Umbilical cord (tissue), 2 donors: Measurements from ENCODE around the gene OR4P4. TPM values are rescaled to one million over a fixed set of nuclear protein-coding genes. Genes with fewer than 3 reads are reported as not detected.

Source experiments
- DNase-seq: peaks from one replicate; pipeline ENCODE4 v3.0.0-alpha.2; 2015; ENCODE audit warnings: low spot score
- total RNA-seq: library from RNA; depleted of rRNA; stranded (reverse); fragments of >200 nt; gene quantifications from one replicate; pipeline ENCODE4 v1.2.3, GENCODE V29; 2014; ENCODE audit warnings: low replicate concordance; ENCODE audit not compliant: insufficient read depth

The OR4P4 gene
- 3.6 TPM for total RNA-seq

GRCh38 chr11:55634813-55635212 is at the start of gene OR4P4:
OR4P4 (plus strand) TSS chr11:55635113.
- DNase-seq = no peak

- no peak for DNase-seq
Observed at GRCh38 chr11:55607545-55607944, 27.4 kb upstream of the OR4P4 start, which contains the start of gene OR4C11. OR4C11 (minus strand) TSS chr11:55607645; CDS start chr11:55604373, 3,272 bp downstream.

DNA sequence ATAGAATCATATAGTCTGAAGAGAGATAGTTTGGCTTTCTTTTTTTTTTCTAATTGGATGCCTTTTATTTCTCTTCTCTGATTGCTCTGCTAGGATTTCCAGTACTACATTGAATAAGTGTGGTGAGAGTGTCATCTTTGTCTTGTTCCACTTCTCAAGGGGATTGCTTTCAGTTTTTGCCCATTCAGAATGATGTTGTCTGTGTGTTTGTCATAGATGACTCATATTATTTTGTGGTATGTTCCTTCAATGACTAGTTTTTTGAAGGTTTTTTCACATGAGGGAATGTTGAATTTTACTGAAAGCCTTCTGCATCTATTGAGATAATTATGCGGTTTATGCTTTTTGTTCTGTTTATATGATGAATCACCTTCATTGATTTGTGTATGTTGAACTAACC is 10.4 kb upstream of the OR4P4 start:
- no peak for DNase-seq

- no peak for DNase-seq
Observed at GRCh38 chr11:55648027-55648426, 13.1 kb downstream of the OR4P4 start, which contains the start of gene OR4S2. OR4S2 (plus strand) TSS chr11:55648327; CDS start chr11:55650904, 2,577 bp downstream.

DNA sequence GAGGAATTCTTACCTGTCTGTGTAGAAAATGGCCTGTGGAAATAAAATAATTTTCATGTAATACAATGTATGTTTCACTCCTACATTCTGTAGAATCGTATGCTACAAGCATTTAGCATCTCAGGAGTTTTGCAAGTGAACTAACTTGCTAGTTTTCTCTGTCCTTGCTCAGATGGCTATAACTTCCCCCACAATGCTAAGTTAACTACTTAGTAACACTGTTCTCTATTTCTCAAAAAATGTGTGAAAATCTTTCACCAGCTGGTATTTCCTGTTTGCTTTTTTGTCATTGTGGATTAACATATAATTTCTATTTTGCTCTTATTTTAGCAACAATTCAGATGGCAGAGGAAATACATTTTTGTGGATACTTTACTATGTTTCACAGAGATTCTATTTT is 17.6 kb downstream of the OR4P4 start:
- no peak for DNase-seq

- DNase-seq = no peak
Observed at GRCh38 chr11:55655096-55655495, 20.2 kb downstream of the OR4P4 start.

DNA sequence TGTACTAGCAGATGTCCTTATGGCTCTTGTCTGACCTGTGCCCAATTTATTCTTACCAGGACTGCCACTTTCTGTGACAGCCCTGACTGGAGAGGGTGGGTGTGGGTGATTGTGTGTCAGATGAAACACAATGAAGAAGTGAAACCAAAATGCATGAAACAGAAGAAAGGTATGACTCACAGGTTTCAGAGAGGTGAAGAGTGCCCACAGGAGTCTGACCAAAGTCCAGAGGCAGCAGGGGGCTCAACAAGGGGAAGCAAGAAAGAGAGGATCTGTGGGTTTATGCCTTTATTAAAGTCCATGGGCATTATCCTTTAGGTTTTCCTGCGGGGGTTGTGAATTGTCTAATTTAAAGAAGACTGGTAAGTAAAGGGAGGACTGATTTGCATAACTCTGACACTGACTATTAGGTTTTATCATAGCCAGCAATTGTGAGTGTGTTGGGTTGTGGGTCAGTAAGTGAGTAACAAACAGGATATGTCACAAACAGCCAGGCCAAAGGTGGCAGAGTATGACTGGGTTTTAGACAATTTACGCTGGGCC is 23.2 kb downstream of the OR4P4 start:
- DNase-seq = no peak

DNA sequence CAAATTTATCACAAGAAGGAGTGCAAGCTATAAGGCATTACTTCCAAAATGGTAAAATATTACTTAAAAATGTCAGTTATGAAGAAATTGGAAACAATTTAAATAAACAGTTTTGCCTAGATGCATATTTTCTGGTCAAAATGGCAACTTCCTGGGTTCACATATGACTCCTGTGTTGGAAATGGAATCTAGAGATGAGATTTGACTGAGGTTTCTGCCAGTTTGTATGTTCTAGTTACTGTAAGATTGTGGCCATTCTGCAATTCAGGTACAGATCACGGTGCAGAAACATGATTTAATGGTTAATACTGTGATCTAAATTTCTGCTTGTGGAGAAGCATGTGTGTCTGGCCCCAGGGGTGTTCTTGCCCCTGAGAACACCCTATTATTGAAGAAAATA is 23.7 kb downstream of the OR4P4 start:
- no peak for DNase-seq

GRCh38 chr11:55661901-55662300 is 27.0 kb downstream of the OR4P4 start, which contains the start of gene OR4C6:
OR4C6 (plus strand) TSS chr11:55662201; CDS start chr11:55665167, 2,966 bp downstream.
- no peak for DNase-seq

GRCh38 chr11:55669376-55669775 is 34.5 kb downstream of the OR4P4 start:
- DNase-seq = no peak

GRCh38 chr11:55673860-55674259 is 38.9 kb downstream of the OR4P4 start:
- DNase-seq = no peak

Other genes with a start within 250 kb of the OR4P4 start
- gene OR4C15, start 80.6 kb upstream of the OR4P4 start, total RNA-seq = not detected
- gene OR4C16, start 63.0 kb upstream of the OR4P4 start, total RNA-seq = 9.6 TPM
- 6.3 TPM for gene OR4C11, start 27.5 kb upstream of the OR4P4 start, total RNA-seq
- gene OR4S2, start 13.2 kb downstream of the OR4P4 start, total RNA-seq = 0.48 TPM
- gene OR4C6, start 27.1 kb downstream of the OR4P4 start, total RNA-seq = 0.72 TPM
- 9.9 TPM for gene OR5D13, start 138.3 kb downstream of the OR4P4 start, total RNA-seq
- 1.9 TPM for gene OR5D14, start 160.4 kb downstream of the OR4P4 start, total RNA-seq
- 1.7 TPM for gene OR5L1, start 176.3 kb downstream of the OR4P4 start, total RNA-seq
- 2.2 TPM for gene OR5D18, start 184.5 kb downstream of the OR4P4 start, total RNA-seq
- 0.72 TPM for gene OR5L2, start 192.1 kb downstream of the OR4P4 start, total RNA-seq
- gene OR5D16, start 203.6 kb downstream of the OR4P4 start, total RNA-seq = 1.4 TPM
- gene TRIM51, start 248.2 kb downstream of the OR4P4 start, total RNA-seq = not detected